ENCODE results near the gene KIAA0232.

KIAA0232 gene

DNA sequence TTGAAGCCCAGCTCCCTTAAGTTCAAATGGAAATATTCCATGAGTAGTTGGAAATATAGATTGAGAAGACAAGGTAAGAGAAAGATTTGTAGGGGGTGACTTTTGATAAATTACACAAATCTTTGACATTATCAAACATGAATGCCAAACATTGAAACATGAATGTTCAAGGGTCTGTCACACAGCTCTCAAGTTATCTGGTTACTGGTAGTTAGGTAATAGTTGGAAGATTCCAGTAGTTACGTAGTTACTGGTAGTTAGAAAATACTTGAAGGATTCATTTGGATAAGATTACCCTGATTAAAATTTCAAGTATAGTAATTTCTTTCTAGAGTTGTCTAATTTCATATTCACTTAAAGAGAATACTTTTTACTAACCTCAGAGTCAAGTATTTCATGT, 20.7 kb downstream of the KIAA0232 start:
- no peak for DNase-seq (ENCODE audit: insufficient read length, low spot score)
- TF ChIP-seq SPI1 (IDR thresholded peaks at IDR 0.05; ENCODE audit: low read depth, low read length) (no peak), TAF1 (IDR thresholded peaks at IDR 0.05; ENCODE audit: low read depth, low read length) (no peak), POLR2AphosphoS5 (IDR thresholded peaks at IDR 0.05; ENCODE audit: low read depth, low read length) (no peak), POLR2A (IDR thresholded peaks at IDR 0.05; ENCODE audit: low read depth, low read length) (no peak), POU2F2 (IDR thresholded peaks at IDR 0.05; ENCODE audit: low read depth, low read length) (no peak), PAX5 (IDR thresholded peaks at IDR 0.05; ENCODE audit: insufficient read depth, low read length, severe bottlenecking) (no peak)
- FAIRE-seq = no peak

DNA sequence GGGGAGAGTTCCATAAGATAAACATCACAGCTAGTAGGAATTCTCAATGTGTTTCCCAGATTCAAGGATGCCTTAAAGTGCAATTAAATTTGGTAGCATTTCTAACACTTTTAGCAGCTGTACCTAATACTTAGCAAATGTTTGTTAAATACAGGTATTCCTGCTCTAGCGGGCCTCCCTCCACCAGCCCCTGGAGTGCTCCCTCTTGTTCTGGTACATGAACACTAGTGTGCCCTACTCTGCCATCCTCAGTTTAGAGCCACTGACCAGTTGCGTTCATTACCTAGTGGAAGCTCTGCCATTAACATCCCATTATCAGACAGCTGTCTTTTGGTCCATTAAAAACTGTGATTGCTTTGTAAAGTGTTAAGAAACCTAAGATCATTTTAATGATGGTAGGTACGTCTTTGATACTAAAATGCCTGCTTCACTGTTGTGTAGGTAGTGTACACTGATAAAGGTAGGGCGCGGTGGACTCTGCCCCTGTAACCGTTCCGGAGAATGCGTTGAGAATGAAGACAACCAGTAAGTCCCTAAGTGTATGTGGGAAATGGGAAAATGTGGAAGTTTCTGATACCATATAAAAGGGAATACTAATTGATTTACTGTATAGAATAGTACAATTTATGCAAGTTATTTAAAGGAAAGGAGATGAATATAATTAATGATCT, 21.7 kb downstream of the KIAA0232 start:
- FAIRE-seq (no peak), DNase-seq (ENCODE audit: insufficient read length, low spot score) (no peak)
- TF ChIP-seq POLR2AphosphoS5 (IDR thresholded peaks at IDR 0.05; ENCODE audit: low read depth, low read length) (no peak), PAX5 (IDR thresholded peaks at IDR 0.05; ENCODE audit: insufficient read depth, low read length, severe bottlenecking) (no peak), SPI1 (IDR thresholded peaks at IDR 0.05; ENCODE audit: low read depth, low read length) (no peak), TAF1 (IDR thresholded peaks at IDR 0.05; ENCODE audit: low read depth, low read length) (no peak), POU2F2 (IDR thresholded peaks at IDR 0.05; ENCODE audit: low read depth, low read length) (no peak), POLR2A (IDR thresholded peaks at IDR 0.05; ENCODE audit: low read depth, low read length) (no peak)

GRCh38 chr4:6806924-6807626, 24.5 kb downstream of the KIAA0232 start:
- DNase-seq (ENCODE audit: insufficient read length, low spot score) (no peak), FAIRE-seq (no peak)
- no peak for TF ChIP-seq POU2F2 (IDR thresholded peaks at IDR 0.05; ENCODE audit: low read depth, low read length)
- TF ChIP-seq POLR2A (IDR thresholded peaks at IDR 0.05; ENCODE audit: low read depth, low read length) = no peak
- no peak for TF ChIP-seq SPI1 (IDR thresholded peaks at IDR 0.05; ENCODE audit: low read depth, low read length)
- no peak for TF ChIP-seq PAX5 (IDR thresholded peaks at IDR 0.05; ENCODE audit: insufficient read depth, low read length, severe bottlenecking)
- no peak for TF ChIP-seq TAF1 (IDR thresholded peaks at IDR 0.05; ENCODE audit: low read depth, low read length)
- TF ChIP-seq POLR2AphosphoS5 (IDR thresholded peaks at IDR 0.05; ENCODE audit: low read depth, low read length) = no peak

DNA sequence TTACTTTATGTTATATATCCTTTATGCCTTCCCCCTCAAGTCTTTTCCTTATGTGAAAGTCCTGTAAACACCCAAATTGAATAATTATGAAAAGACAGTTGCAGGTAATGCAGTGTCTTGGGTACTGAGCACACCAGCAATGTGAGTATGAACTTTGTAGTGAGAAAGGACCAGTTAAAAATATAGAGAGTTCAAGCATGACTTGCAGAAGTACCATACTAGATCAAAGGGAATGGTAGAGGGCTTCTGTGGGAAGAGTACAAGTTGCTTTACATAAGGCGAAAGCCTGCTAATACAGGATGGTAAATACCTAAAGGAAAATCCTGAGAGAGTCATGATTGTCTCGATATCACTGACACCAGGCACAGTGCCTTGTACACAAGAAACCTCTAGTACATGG, 25.7 kb downstream of the KIAA0232 start:
- DNase-seq (ENCODE audit: insufficient read length, low spot score) (no peak), FAIRE-seq (no peak)
- no peak for TF ChIP-seq POLR2AphosphoS5 (IDR thresholded peaks at IDR 0.05; ENCODE audit: low read depth, low read length)
- TF ChIP-seq PAX5 (IDR thresholded peaks at IDR 0.05; ENCODE audit: insufficient read depth, low read length, severe bottlenecking) = no peak

- FAIRE-seq = no peak
- no peak for TF ChIP-seq POLR2AphosphoS5 (IDR thresholded peaks at IDR 0.05; ENCODE audit: low read depth, low read length)
- no peak for TF ChIP-seq TAF1 (IDR thresholded peaks at IDR 0.05; ENCODE audit: low read depth, low read length)
- TF ChIP-seq POLR2A (IDR thresholded peaks at IDR 0.05; ENCODE audit: low read depth, low read length) = no peak
- no peak for TF ChIP-seq POU2F2 (IDR thresholded peaks at IDR 0.05; ENCODE audit: low read depth, low read length)
- TF ChIP-seq PAX5 (IDR thresholded peaks at IDR 0.05; ENCODE audit: insufficient read depth, low read length, severe bottlenecking) = no peak
- no peak for TF ChIP-seq SPI1 (IDR thresholded peaks at IDR 0.05; ENCODE audit: low read depth, low read length)
- DNase-seq (ENCODE audit: insufficient read length, low spot score) = no peak
Measured at GRCh38 chr4:6811165-6811564, 28.6 kb downstream of the KIAA0232 start.

DNA sequence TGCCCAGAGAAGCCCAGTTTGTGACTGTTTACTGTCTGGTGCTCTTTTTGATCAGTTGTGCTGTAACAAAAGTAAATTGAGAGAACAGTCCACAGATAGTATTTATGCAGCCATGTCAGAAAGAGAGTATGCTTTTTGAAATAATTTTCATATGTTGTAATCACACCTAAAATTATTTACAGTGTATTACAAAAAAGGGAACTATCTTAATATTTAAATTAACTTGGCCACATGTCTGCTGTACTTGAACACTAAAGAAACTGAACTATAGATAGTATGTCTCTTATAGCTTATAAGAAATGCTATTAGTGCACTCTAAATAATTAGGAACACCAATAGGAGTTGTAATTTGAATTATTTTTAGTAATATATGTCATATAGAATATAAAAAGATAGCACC, 30.2 kb downstream of the KIAA0232 start:
- FAIRE-seq = no peak
- TF ChIP-seq POLR2AphosphoS5 (IDR thresholded peaks at IDR 0.05; ENCODE audit: low read depth, low read length) = no peak
- no peak for TF ChIP-seq SPI1 (IDR thresholded peaks at IDR 0.05; ENCODE audit: low read depth, low read length)
- no peak for TF ChIP-seq POLR2A (IDR thresholded peaks at IDR 0.05; ENCODE audit: low read depth, low read length)
- no peak for TF ChIP-seq TAF1 (IDR thresholded peaks at IDR 0.05; ENCODE audit: low read depth, low read length)
- TF ChIP-seq POU2F2 (IDR thresholded peaks at IDR 0.05; ENCODE audit: low read depth, low read length) = no peak
- no peak for TF ChIP-seq PAX5 (IDR thresholded peaks at IDR 0.05; ENCODE audit: insufficient read depth, low read length, severe bottlenecking)
- no peak for DNase-seq (ENCODE audit: insufficient read length, low spot score)

DNA sequence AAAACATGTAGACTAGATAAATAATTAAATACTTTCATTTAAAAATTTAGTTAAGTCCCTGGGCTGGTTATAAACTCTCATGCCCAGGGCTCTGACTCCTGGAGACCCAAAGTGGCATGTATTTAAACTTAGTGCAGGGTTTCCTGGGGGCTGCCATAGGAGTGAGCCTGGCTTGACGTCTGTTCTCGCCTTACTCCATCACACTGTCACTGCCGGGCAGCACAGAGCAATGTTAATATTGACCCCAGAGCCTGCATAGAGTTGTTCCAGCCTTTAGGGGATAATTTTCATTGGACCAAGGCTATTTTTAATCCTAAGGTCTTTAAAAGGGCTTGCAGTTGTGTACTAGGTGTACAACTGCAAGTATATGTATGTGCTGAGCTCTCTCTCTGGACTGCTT, 31.2 kb downstream of the KIAA0232 start:
- FAIRE-seq = no peak
- DNase-seq (ENCODE audit: insufficient read length, low spot score) = no peak
- TF ChIP-seq POLR2A (IDR thresholded peaks at IDR 0.05; ENCODE audit: low read depth, low read length) (no peak), SPI1 (IDR thresholded peaks at IDR 0.05; ENCODE audit: low read depth, low read length) (no peak), POU2F2 (IDR thresholded peaks at IDR 0.05; ENCODE audit: low read depth, low read length) (no peak), POLR2AphosphoS5 (IDR thresholded peaks at IDR 0.05; ENCODE audit: low read depth, low read length) (no peak), PAX5 (IDR thresholded peaks at IDR 0.05; ENCODE audit: insufficient read depth, low read length, severe bottlenecking) (no peak), TAF1 (IDR thresholded peaks at IDR 0.05; ENCODE audit: low read depth, low read length) (no peak)

- FAIRE-seq = no peak
- TF ChIP-seq TAF1 (IDR thresholded peaks at IDR 0.05; ENCODE audit: low read depth, low read length) = no peak
- no peak for TF ChIP-seq POLR2AphosphoS5 (IDR thresholded peaks at IDR 0.05; ENCODE audit: low read depth, low read length)
- no peak for TF ChIP-seq POLR2A (IDR thresholded peaks at IDR 0.05; ENCODE audit: low read depth, low read length)
- TF ChIP-seq SPI1 (IDR thresholded peaks at IDR 0.05; ENCODE audit: low read depth, low read length) = no peak
- no peak for TF ChIP-seq PAX5 (IDR thresholded peaks at IDR 0.05; ENCODE audit: insufficient read depth, low read length, severe bottlenecking)
- no peak for TF ChIP-seq POU2F2 (IDR thresholded peaks at IDR 0.05; ENCODE audit: low read depth, low read length)
- DNase-seq (ENCODE audit: insufficient read length, low spot score) = no peak
Measured at GRCh38 chr4:6815029-6815836, 32.7 kb downstream of the KIAA0232 start.

- DNase-seq (ENCODE audit: insufficient read length, low spot score) = no peak
- no peak for FAIRE-seq
- no peak for TF ChIP-seq SPI1 (IDR thresholded peaks at IDR 0.05; ENCODE audit: low read depth, low read length)
- TF ChIP-seq POLR2AphosphoS5 (IDR thresholded peaks at IDR 0.05; ENCODE audit: low read depth, low read length) = no peak
- TF ChIP-seq POLR2A (IDR thresholded peaks at IDR 0.05; ENCODE audit: low read depth, low read length) = no peak
- TF ChIP-seq POU2F2 (IDR thresholded peaks at IDR 0.05; ENCODE audit: low read depth, low read length) = no peak
Measured at GRCh38 chr4:6819295-6819694, 36.8 kb downstream of the KIAA0232 start.

Measured in GM12891 (cell line).